GM18873 (cell line): ENCODE measurements around the gene FAM204A.
A peak's percentile ranks its signal among the peaks of the same experiment; 100 is the strongest.

Source experiments
- ATAC-seq: cut with Tn5 transposase; IDR thresholded peaks from one replicate; pipeline ENCODE4 v1.9.1; 2021; ENCODE audit warnings: mild to moderate bottlenecking, moderate library complexity, moderate number of reproducible peaks; ENCODE audit not compliant: unreplicated experiment, low FRiP score

FAM204A gene

DNA sequence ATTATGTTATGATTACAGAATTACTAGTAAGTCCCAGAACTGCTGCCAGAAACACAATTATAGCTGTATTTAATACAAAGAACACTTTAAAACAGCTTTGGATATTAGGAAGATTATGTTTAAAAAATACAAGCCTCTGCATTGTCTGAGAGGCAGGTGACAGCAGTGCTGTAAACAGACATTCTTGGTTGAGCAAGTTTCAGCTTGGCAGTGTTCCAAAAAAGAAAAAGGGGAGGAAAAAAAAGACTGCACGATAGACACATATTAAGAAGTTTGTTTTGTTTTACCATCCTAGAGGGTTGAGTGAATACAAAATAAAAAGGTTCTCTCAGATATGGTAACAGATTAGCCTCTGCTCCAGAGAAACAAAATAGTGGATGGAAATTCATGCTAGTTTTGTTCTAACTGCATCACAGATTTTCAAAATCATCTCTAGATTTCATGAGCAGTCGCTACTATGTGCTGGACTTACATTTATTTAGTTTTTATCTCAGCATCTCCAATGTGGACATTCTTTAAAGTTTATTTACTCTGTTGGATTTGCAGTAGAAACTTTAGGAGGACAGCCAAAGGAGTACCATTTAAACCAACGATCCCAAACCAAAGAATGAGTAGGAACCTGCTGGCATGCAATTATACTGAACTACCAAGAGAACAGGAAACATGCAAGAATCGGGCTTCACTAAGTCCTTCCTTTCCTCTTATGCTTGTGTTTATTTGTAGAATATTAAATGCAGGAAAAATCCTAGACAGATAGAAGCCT lies 9.0 kb downstream of the FAM204A start:
- ATAC-seq = no peak

DNA sequence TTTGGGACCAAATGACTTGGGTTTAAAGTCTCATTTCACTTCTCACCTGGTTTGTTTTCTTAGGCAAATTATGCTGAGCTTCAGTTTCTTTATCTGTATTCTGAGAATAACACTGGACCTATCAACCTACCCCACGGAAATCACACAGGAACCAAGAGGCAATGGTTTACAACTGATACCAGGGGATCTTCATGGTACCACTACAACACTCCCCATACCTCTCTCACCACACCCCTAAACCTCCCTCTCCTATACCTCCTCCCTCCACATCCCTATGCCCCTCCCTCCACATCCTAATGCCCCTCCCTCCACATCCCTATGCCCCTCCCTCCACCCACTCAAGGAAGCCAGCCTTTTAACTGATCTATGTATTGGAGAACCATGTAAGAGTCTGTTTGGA lies 9.9 kb downstream of the FAM204A start:
- ATAC-seq = peak; percentile 71

DNA sequence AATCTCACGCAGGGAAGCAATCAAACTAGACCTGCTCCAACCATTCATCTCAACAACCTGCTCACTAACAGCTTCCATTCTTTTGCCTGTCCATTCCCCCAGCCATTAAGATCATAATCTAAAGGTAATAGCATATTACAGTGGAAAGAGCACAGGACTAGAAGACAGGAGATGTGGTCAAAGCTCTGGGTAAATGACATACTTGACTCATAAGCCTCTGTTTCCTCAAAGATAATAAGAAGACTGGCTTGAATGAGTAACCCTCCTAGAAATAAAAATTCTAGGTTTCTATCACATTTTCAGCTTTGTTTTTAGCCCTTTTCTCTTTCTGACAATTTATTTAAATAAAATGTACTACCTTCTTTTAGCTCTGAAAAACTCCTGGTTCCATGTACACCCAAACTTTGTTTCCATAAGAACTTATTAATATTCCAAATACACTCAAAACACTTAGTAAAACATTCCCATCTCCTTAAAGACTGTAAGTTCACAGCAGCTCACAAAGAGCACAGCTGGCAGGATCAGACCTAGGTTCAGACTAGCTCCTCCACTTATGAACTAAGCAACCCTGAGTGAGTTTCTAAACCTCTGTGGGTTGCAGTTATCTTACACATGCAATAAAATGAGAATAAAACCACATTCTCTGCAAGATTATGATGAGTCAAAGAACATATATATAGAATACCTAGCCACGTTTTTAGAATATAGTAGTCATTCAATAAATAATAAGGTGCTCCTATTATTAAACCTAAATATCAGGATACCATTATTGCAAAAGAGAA lies 11.6 kb downstream of the FAM204A start:
- no peak for ATAC-seq

DNA sequence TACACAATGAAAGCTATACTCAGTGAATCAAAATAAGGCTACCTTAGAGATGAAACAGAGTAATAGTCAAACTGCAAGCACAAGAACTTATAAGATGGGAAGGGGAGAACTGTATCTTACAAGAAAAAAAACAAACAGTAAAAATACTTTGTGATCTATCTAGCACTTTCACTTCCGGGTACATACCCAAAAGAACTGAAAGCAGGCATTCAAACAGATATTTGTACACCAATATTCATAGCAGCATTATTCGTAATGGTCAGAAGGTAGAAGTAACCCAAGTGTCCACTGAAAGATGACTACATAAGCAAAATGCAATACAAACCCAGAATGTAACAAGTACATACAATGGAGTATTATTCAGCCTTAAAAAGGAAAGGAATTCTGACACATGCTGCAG lies 18.0 kb downstream of the FAM204A start:
- ATAC-seq = no peak

DNA sequence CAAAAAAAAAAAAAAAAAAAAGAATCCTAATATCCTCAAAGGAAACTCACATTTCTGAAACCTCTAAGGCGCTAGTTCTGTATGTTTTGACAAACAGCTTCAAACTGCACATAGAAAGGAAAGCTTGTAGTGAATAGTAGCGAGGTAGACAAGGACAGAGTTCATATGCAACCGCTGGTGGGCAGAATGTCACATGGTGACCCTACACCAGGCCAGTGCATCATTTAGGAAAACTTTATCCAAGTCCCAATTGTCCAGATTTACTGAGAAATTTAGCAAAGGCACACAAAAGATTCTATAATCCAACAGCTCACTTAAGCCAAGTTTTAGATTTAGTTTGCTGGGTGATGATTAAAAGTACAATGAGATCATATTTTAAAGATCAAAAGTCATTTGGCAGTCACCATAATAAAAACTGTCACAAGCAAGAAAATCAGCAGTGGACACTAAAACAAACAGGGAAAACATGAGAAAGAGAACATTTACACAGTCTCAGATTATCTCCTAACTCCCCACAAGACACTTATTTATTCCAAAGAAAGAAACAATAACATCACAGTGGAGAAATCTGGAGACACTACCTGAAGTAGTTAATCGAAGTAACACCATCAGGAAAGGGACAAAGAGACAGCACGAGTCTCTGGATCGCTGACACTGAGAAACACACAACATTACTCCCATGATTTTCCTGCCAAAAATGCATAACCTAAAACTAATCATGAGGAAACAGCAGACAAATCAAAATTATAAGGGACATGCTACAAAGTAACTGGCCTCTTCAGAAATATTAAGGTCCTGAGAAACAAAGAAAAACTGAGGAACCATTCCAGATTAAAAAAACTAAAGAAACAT lies 20.2 kb downstream of the FAM204A start:
- ATAC-seq = no peak

DNA sequence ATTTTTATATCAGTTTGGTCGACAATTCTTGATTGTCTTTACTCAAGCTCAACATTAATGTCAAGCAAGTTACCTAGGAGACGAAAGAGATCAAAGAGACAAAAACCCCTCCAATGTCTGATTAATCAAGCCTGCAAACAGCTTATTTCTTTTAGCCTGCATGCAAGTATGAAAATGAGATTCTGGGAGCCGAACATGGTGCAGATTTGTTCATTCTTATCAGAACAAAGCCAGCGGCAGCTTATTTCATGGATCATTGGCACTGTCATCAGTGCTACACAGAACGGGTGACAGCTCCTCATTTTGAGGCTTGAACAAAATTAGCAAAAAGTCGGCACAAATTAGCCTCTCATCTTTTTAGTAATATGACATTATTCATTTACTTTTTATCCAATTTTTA lies 26.5 kb downstream of the FAM204A start:
- no peak for ATAC-seq

DNA sequence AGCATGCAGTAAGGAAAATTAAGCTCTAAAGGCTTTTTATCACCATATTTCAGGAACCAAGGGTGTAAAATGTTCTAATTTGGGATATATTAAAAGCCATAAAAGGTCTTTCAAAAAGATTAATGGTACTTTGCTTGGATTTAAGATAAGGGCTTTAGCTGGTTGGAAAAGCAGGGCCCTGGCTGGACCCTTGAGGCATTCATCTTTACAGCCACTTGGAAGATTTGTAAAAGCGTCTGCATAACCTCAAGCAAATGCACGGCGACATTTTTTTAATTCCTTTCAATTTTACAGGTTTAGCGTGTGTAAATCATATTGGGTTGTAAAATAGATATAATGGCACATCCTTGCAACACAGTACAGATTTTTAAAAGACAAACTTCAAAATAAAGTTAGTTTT lies 27.2 kb downstream of the FAM204A start:
- no peak for ATAC-seq

DNA sequence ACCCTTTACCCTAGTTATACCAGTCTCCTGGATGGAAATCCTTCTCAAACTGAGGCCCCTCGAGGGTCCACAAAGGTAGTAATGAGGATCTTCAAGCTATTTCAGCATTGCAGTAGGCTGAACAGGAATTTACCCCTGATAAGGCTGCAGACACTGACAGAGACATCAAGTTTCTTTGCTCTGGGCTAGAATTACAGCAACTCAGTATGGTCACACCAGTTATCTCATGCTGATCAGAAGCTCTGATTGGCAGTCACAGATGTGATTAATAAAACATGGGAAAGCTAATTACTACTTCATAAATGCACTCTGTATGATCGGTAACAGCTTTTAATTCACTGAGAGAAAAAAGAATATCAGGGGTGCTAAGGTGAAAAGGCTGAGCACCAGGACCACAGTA lies 30.6 kb downstream of the FAM204A start:
- ATAC-seq = no peak

DNA sequence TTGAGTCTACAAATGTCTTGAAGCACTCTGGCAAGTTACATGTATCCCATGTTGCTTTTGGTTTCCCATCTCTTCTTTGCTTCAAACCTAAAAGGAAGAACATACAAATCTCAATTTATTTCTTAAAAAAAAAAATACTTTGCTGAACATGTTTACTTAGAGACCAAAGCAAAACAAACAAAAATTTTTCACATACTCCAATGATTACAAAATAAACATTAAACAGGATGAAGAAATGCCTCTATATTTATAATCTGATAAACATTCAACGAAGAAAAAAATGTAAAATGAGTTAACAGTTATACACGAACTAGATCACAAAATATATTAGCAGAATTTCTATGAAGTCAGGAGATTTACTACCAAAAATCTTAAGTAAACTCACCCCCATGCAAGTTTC lies 31.3 kb downstream of the FAM204A start:
- no peak for ATAC-seq

DNA sequence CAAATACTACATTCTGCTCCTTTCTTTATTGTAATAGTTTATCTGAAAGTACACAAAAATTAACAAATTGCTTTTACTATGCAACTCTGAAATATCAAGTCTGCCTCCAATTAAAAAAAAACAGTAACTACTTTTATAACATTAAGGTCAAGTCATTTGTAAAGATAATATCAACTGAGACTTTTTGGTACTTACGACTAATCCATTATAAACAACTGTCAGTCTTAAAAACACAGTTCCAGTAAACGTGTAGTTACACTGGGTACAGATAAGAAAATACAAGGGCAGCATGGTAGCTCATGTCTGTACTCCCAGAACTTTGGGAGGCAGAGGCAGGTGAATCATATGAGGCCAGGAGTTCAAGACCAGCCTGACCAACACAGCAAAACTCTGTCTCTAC lies 32.2 kb downstream of the FAM204A start:
- no peak for ATAC-seq

DNA sequence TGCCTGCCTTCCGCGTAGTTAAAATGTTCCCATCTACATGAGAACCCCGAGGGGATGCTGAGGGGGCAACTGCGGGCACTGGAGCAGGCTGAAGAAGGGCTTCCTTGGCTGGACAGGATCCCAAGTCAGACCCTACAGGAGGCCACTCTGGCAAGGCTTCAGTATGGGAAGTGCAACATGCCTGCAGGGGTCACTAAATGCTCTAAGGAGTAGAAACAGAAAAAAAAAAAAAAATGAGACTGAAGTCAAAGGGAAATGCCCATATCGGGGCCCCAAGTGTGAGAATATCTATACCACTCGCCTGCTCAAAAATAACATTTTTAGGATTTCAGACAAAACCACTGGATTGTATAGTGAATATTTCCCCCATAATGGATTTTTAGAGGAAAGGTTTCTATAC lies 33.5 kb downstream of the FAM204A start:
- no peak for ATAC-seq

DNA sequence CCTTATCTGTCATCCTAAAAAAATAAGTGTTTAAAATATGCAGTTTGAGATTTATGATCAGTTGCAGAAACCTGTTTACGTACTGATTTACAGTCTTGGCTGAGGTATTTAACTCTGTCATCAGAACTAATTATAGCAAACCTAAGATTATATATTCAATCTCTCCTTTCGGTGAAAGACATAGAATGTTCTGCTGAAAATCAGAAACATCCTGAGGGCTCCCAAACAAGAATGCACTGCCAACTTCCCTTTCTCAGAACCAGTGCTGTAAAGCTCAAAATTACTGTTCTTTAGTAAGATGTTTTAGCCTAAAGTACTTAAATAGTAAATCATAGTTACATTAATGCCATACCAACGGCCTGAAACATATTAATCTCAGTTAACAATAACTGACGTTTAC lies 34.3 kb downstream of the FAM204A start:
- no peak for ATAC-seq

DNA sequence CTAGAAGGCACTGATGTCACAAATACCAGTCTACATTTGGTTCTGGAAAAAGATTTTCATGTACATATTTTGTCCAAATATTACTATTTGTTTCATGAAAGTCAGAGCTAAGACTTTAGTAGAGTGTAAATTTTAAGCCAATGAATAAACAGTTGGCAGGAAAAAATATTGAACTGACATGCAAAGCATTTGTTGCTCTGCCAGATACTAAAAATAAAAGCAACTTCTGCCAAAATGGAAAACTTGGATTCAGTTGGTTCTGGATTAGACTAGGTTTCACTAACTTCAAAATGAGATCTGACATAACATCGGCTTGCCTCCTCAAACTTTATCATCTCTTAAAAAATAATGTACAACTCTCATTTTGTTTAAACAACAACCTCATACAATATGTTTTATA lies 34.9 kb downstream of the FAM204A start:
- no peak for ATAC-seq

DNA sequence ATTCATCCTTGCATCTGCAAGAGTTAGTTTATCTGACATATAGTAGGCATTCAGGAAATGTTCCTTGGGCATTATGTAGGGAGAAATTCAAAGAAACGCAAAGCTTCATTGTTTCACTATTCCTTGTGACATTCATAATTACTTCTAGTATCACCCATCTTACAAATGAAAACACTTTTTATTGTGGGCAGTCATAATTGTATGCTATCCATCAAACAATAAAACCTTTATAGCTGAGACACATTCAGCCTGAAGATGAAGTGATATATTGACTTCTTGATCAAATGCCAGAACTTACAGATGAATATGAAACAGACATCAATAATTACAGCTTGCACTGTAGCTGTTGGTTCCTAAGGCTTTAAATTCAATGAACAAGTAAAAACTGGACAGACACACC lies 36.4 kb downstream of the FAM204A start:
- no peak for ATAC-seq

DNA sequence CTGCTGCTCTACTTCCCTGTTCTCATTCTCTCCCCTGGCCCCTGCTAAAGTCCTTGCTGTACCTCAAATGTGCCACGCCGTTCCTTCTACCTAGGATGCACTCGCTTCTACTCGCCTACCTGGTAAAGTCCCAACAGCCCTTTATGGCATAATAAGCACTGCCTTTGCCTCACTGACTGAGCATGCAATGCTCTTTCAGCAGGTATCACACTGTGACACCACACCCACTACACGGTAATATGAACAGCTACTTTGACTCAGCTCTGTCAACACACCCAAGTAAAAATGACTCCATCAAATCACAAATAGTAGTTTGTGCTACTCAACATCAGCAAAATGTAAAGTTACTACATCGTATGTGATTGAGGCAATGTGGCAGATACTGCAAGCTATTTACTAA lies 37.6 kb downstream of the FAM204A start:
- ATAC-seq = no peak

DNA sequence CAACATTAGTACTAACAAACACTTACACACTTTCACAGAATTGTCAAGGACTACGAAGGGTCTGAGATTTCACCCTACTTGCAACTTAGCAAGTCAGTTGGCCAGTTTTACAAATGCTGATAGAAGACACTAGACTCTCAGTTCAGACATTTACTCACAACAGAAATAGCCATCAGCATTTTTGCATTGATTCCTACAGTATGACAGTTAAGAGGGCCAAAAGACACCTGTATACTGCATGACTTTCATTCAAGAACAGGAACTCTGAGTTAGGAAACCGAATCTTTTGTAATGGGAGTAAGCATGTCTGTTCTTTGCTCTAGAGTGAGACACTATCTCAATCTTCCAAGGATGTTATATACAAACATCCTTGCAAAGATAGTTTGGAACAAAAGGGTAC lies 40.9 kb downstream of the FAM204A start:
- ATAC-seq = no peak

DNA sequence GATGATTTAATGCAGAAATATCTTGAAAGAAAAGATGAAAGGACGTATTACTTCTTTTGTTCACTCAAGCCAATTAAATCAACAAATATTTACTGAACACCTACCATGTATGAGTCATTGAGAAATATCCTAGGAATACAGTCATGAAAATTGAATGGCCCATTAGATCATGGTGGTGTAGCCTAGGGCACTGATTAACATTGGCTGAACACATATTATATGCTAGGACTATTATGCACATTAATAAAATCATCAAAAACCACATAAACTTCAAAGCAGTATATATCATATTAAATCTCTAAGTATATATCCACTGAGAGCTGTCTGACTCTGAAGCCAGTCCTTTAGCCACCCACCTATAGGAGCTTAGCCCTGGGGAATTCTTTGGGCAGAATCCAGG lies 41.8 kb downstream of the FAM204A start:
- no peak for ATAC-seq

DNA sequence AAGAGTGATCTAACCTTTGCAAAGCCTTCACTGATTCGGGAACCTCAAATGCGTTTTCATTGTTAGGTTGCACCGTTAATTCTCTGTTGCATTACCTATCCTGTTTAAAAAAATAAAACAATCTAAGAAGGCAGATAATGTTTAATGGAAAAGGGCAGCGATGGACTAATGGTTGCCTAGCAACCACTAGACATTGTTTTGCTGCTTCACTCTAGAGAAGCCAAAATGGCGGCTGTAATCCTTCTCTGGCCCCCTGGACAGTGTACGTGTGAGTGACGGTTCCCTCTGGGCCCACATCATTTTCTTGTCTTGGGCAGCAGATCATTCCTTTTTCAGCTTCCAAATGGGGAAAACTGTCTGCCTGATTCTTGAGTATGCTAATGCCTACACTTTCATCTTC lies 43.3 kb downstream of the FAM204A start:
- ATAC-seq = no peak

DNA sequence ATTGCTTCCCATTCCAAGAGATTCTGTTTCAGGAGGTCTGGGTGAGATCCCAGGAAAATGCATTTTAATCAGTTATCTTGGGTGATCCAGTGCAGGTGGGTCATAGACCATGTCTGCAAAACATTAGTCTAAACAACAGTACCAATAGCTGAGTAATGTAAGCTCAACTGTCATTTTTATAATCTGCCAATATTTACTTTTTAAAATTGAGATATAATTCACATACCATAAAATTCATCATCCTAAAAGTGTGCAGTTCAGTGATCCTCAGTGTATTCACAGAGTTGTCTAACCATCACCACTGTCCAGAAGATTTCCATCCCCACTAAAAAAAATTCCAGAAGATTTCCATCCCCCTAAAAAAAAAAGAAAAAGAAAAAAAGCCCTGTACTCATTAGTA lies 51.0 kb downstream of the FAM204A start:
- no peak for ATAC-seq

DNA sequence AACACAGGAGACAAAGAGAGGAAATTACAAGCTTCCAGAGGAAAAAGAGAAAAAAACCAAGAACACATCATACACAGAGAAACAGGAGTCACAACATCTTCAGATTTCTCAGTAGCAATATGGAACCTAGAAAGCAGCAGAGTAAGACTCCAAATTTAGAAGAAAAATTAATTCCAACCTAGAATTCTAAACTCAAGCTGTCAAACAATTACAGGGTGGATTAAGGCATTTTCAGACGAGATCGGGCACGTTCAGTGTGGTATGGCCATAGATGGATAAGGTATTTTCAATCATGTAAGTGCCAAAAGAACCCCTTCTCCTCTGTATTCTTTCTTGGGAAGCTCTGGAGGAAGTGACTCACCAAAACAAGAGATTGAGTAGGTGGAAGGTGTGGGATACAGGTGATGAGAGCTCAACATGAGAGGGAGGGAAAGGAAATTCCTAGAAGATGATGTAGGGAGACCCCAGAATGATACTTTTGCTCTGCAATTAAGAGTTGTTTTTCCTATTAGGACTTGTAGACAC lies 51.6 kb downstream of the FAM204A start:
- ATAC-seq = no peak
